Right lobe of liver (tissue), 4 donors: ENCODE data around the gene DDX25.

Experiments
- CTCF ChIP-seq, 4 donors: fragments of 200-600 bp in 3 of 4; fragments of 450-650 bp in 1 of 4; IDR thresholded peaks; one replicate each; pipeline versions ENCODE4 v1.5.1 to v1.8.0; 2016 to 2022; ENCODE audit warnings: antibody characterized with exemption in 4 of 4, mild to moderate bottlenecking in 2 of 4
- POLR2A ChIP-seq: fragments of 450-650 bp; IDR thresholded peaks from one replicate; pipeline ENCODE4 v1.6.1; 2017; ENCODE audit warnings: antibody characterized with exemption, mild to moderate bottlenecking
- donor health status: DM: no; HTN: no; CAD: no.
- donor health status: DM: no; HTN: no; CAD: no.
- donor health status: DM: no; HTN: yes; CAD: no.

GRCh38 chr11:125946712-125947418 lies 42.6 kb downstream of the DDX25 start:
- no peak for TF ChIP-seq POLR2A
- TF ChIP-seq CTCF (IDR thresholded peaks at IDR 0.05), result no peak
